ENCODE measurements around the gene FGFBP3.
A peak's percentile ranks its signal among the peaks of the same experiment; 100 is the strongest.

Gene FGFBP3

DNA sequence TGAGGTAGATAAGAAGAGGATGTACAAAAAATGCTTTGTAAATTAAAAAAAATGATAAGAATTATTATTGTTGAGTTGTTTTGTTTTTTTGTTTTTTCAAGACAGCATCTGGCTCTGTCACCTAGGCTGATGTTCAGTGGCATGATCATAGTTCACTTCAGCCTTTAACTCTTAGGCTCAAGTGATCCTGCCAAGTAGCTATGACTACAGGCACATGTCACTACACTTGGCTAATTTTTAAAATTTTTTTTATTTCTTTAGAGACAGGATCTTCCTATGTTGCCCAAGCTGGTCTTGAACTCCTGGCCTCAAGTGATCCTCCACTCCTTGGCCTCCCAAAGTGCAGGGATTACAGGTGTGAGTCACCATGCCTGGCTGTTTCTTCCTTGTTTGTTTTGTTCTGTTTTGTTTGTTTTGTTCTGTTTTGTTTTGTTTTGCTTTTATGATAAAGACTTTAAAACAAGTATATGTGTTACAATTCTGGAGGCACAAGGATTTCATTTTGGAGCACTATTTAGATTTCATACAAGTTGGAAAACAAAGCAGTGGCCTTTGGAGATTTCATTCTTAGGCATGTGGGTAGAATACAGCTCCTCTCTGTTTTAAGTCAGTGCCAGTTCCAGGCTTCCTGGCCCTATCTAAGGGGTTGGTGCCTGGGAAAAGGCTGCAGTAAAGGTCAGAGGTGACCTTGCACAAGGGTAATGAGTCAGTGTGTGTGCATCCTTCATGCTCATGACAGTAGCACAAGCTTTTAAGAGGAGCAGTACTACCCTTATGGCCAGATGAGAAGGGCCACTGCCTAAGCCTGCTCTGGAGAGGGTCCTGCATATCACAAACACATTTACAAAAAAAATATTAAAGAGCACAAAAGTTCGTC lies 17.9 kb downstream of the FGFBP3 start:
- Histone ChIP-seq H3K4me1 (ENCODE audit: insufficient read depth, low read length, severe bottlenecking) (no peaks in the 10 kb centered on the region), H3K36me3 (ENCODE audit: insufficient read depth, low read length) (no peaks in the 10 kb centered on the region), H4K20me1 (ENCODE audit: insufficient read depth, low read length) (no peaks in the 10 kb centered on the region), H3K9ac (ENCODE audit: low read length) (no peak overlapping the region), H3K27me3 (ENCODE audit: insufficient read depth, low read length) (no peaks in the 10 kb centered on the region), H3K79me2 (ENCODE audit: insufficient read depth, low read length) (no peaks in the 10 kb centered on the region), H3K27ac (ENCODE audit: low read depth, low read length, poor library complexity, severe bottlenecking) (no peak overlapping the region), H3K4me2 (ENCODE audit: low read length) (no peak overlapping the region), H3K9me2 (ENCODE audit: low read depth, low read length) (no peaks in the 10 kb centered on the region), H3K9me3 (ENCODE audit: low read length) (no peaks in the 10 kb centered on the region), H2AFZ (ENCODE audit: low read length) (no peak overlapping the region), H3F3A (ENCODE audit: insufficient read depth, low read length) (no peaks in the 10 kb centered on the region), H3K4me3 (ENCODE audit: low read depth, low read length, poor library complexity, severe bottlenecking) (no peak overlapping the region)
- TF ChIP-seq, protein P1, sequence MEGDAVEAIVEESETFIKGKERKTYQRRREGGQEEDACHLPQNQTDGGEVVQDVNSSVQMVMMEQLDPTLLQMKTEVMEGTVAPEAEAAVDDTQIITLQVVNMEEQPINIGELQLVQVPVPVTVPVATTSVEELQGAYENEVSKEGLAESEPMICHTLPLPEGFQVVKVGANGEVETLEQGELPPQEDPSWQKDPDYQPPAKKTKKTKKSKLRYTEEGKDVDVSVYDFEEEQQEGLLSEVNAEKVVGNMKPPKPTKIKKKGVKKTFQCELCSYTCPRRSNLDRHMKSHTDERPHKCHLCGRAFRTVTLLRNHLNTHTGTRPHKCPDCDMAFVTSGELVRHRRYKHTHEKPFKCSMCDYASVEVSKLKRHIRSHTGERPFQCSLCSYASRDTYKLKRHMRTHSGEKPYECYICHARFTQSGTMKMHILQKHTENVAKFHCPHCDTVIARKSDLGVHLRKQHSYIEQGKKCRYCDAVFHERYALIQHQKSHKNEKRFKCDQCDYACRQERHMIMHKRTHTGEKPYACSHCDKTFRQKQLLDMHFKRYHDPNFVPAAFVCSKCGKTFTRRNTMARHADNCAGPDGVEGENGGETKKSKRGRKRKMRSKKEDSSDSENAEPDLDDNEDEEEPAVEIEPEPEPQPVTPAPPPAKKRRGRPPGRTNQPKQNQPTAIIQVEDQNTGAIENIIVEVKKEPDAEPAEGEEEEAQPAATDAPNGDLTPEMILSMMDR (IDR thresholded peaks at IDR 0.05; ENCODE audit: low read length) = no peak
- TF ChIP-seq EZH2 (IDR thresholded peaks at IDR 0.05; ENCODE audit: borderline replicate concordance, low read length) = no peak

DNA sequence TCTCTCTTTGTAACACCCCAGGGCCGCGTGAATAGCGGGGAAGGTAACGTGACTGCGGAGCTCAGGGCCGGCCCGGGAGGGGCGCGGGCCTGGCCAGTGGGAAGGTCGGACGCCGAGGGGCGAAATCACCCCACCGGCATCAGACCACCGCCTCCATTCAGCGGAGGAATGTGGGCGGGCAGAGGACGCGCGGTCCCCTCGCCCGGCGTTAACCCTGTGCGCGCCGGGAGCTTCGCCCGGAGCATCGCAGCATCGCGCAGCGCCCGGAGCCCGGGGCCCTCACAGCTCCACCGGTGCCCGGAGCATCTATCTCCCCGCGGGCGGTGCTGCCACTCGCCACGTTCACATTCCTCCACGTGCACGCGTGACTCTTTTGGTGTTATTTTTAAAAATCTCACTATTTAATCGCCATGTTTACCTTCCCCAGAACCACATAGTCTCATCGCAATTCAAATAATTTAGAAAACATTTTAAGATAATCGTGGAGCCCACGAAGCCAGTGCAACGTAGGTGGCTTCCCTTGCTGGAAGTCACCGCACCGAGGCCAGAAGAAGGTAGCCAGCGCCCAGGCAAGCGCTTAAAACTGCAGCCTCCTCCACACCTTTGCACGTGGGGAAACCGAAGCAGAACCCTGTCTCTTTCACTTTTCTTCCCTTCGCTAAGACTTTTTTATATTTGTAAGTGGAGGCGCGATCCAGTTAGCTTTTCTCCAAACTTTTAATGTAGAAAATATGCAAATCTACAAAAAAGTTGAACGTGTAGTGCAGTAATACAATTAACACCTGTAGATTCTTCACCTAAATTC lies 21.8 kb downstream of the FGFBP3 start:
- H3K36me3 ChIP-seq (ENCODE audit: insufficient read depth, low read length) = no peaks in the 10 kb centered on the region
- TF ChIP-seq, protein P1 (IDR thresholded peaks at IDR 0.05; ENCODE audit: low read length) = no peak
- H3F3A ChIP-seq (ENCODE audit: insufficient read depth, low read length) = no peaks in the 10 kb centered on the region
- no peaks in the 10 kb centered on the region for H3K27me3 ChIP-seq (ENCODE audit: insufficient read depth, low read length)
- H3K9me3 ChIP-seq (ENCODE audit: low read length) = no peaks in the 10 kb centered on the region
- H3K9ac ChIP-seq (ENCODE audit: low read length) = no peak overlapping the region
- H3K9me2 ChIP-seq (ENCODE audit: low read depth, low read length) = no peaks in the 10 kb centered on the region
- no peak overlapping the region for H3K27ac ChIP-seq (ENCODE audit: low read depth, low read length, poor library complexity, severe bottlenecking)
- no peak overlapping the region for H2AFZ ChIP-seq (ENCODE audit: low read length)
- H3K79me2 ChIP-seq (ENCODE audit: insufficient read depth, low read length) = no peaks in the 10 kb centered on the region
- no peaks in the 10 kb centered on the region for H4K20me1 ChIP-seq (ENCODE audit: insufficient read depth, low read length)
- H3K4me2 ChIP-seq (ENCODE audit: low read length) = peak overlapping the region; percentile 51
- H3K4me3 ChIP-seq (ENCODE audit: low read depth, low read length, poor library complexity, severe bottlenecking) = peak overlapping the region; percentile 45
- H3K4me1 ChIP-seq (ENCODE audit: insufficient read depth, low read length, severe bottlenecking) = no peaks in the 10 kb centered on the region

DNA sequence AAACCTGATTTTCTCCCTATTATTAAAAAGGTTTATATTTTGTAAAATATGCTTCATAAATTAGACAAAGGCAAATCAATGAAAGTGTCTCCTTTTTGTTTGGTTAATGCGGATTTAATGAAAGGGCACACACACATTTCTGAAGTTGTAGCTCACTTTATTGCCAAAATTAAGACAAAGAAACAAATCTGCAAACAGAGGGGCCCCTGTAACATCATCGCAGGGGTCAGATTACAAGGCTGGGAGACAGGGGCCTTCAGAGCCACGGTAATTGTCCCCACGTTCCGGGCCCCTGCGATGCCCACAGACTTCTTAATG lies 22.4 kb downstream of the FGFBP3 start:
- Histone ChIP-seq H2AFZ (ENCODE audit: low read length) (no peak overlapping the region), H4K20me1 (ENCODE audit: insufficient read depth, low read length) (no peaks in the 10 kb centered on the region), H3K36me3 (ENCODE audit: insufficient read depth, low read length) (no peaks in the 10 kb centered on the region), H3K4me2 (ENCODE audit: low read length) (peak overlapping the region; percentile 51; the same call in 1 of the 2 replicates), H3K27ac (ENCODE audit: low read depth, low read length, poor library complexity, severe bottlenecking) (no peak overlapping the region), H3K4me1 (ENCODE audit: insufficient read depth, low read length, severe bottlenecking) (no peaks in the 10 kb centered on the region), H3K27me3 (ENCODE audit: insufficient read depth, low read length) (no peaks in the 10 kb centered on the region), H3K9me2 (ENCODE audit: low read depth, low read length) (no peaks in the 10 kb centered on the region), H3K9me3 (ENCODE audit: low read length) (no peaks in the 10 kb centered on the region), H3F3A (ENCODE audit: insufficient read depth, low read length) (no peaks in the 10 kb centered on the region), H3K9ac (ENCODE audit: low read length) (no peak overlapping the region), H3K4me3 (ENCODE audit: low read depth, low read length, poor library complexity, severe bottlenecking) (peak overlapping the region; percentile 45), H3K79me2 (ENCODE audit: insufficient read depth, low read length) (no peaks in the 10 kb centered on the region)
- no peak for TF ChIP-seq EZH2 (IDR thresholded peaks at IDR 0.05; ENCODE audit: borderline replicate concordance, low read length)
- TF ChIP-seq, protein P1 (IDR thresholded peaks at IDR 0.05; ENCODE audit: low read length) = no peak

Data from OCI-LY1 (cell line).